Heart right ventricle (tissue), 16 donors: Measurements from ENCODE around the gene ENO3. TPM values are rescaled to one million over a fixed set of nuclear protein-coding genes. Genes with fewer than 3 reads are reported as not detected.

ENCODE experiments used
- ATAC-seq, 8 donors: fragments of 200-7000 bp; cut with Tn5 transposase; one replicate each; pipeline ENCODE4 v1.9.1; 2020; ENCODE audit warnings: mild to moderate bottlenecking in 8 of 8, moderate library complexity in 8 of 8, moderate number of reproducible peaks in 1 of 8
- DNase-seq, 2 donors: peaks; one replicate each; pipeline ENCODE4 v3.0.0-alpha.2; 2020
- H3K27ac ChIP-seq, 10 donors: fragments of 200-600 bp; sonication (generic) in 2 of 10; one replicate each; pipeline versions ENCODE4 v1.5.0 to v1.8.0; 2020 to 2022; ENCODE audit warnings: mild to moderate bottlenecking in 3 of 10
- H3K27me3 ChIP-seq, 7 donors: fragments of 200-600 bp; one replicate each; pipeline ENCODE4 v1.8.0; 2021 to 2022; ENCODE audit warnings: mild to moderate bottlenecking in 2 of 7
- H3K36me3 ChIP-seq, 9 donors: fragments of 200-600 bp; sonication (generic) in 1 of 9; one replicate each; pipeline versions ENCODE4 v1.5.0 to v1.8.0; 2020 to 2022; ENCODE audit warnings: mild to moderate bottlenecking in 2 of 9
- H3K4me1 ChIP-seq, 9 donors: fragments of 200-600 bp; sonication (generic) in 1 of 9; one replicate each; pipeline versions ENCODE4 v1.5.0 to v1.8.0; 2020 to 2022; ENCODE audit warnings: mild to moderate bottlenecking in 4 of 9
- H3K4me3 ChIP-seq, 10 donors: fragments of 200-600 bp; sonication (generic) in 2 of 10; one replicate each; pipeline versions ENCODE4 v1.5.0 to v1.8.0; 2020 to 2022; ENCODE audit warnings: mild to moderate bottlenecking in 7 of 10, moderate library complexity in 2 of 10
- H3K9me3 ChIP-seq, 11 donors: fragments of 200-600 bp in 10 of 11; sonication (generic) in 2 of 11; one replicate each; pipeline versions ENCODE4 v1.5.0 to v1.8.0; 2013 to 2022; ENCODE audit warnings: mild to moderate bottlenecking in 2 of 11, control low read depth in 1 of 11, moderate library complexity in 1 of 11
- WGBS, 2 donors: extraction: QIAGEN DNeasy Blood & Tissue Kit; methylation state at CpG; one replicate each; pipeline ENCODE4 v1.1.7; 2013; ENCODE audit warnings: inconsistent platforms in 1 of 2; 5-methylcytosine and 5-hydroxymethylcytosine counted together
- intact Hi-C, 10 donors: fragments of 100-400 bp; cut with DNase I; formaldehyde crosslinking; loops; one replicate each; pipeline versions ENCODE4 v1.11.1 to v1.14.2; 2022
- polyA plus RNA-seq, 2 donors: library from polyadenylated mRNA; stranded (reverse); fragments of 200-250 nt; gene quantifications; one replicate each; pipeline ENCODE4 v1.2.3, GENCODE V29; 2013
- total RNA-seq, 10 donors: library from RNA; stranded (reverse); fragmentation: NEBNext Ultra II Directional in 3 of 10; extraction: Animal tissue kit (Norgen Biotek cat#: 25700) in 3 of 10; gene quantifications; one replicate each; pipeline versions ENCODE4 v1.2.1 to v1.2.4, GENCODE V29; 2021 to 2023
- TF ChIP-seq, protein P1 (sequence below), 9 donors: fragments of 200-600 bp; sonication (generic) in 2 of 9; IDR thresholded peaks; one replicate each; pipeline versions ENCODE4 v1.5.0 to v1.8.0; 2021 to 2022; ENCODE audit warnings: antibody characterized with exemption in 9 of 9, mild to moderate bottlenecking in 5 of 9, moderate library complexity in 1 of 9
- donor health status: Arrhythmogenic right ventricular cardiomyopathy.
- donor health status: ischemic (EF 13 %, LVEDD 7.1; RV severe dilation, severe dysfunction).
- donor health status: healthy with polysubstance abuse.
- donor health status: DM: no; HTN: yes; CAD: no.
- donor health status: DM: no; HTN: no; CAD: no.
- donor health status: ischemic (EF 25% LVEDD 6.9; RV normal size, moderate dysfunction).
- donor health status: ischemic (EF 25% LVEDD 5.7; RV mildly dilated, moderate dysfunction).
- donor health status: healthy.
- donor health status: DM: yes; HTN: yes; CAD: no.
- donor health status: Ischemic cardiomyopathy.
- donor health status: ischemic (EF 35%, LVEDD 5.7; RV mildly dilated, moderate dysfunction).
- donor health status: nonischemic (EF 11% LVEDD 7.7; RV severe dilation, severe dysfunction).
- donor health status: DM: yes; HTN: yes; CAD: no.
- donor health status: PGD.
- donor health status: ischemic (EF 29% LVEDD 5.4; RV normal size, mild dysfunction).
- donor health status: nonischemic (EF 23%, LVEDD 6.1; RV moderate dilation, normal function).

The ENO3 gene
- total and polyA plus RNA-seq, 12 donors, result 143 to 1,668 (median 746) TPM

DNA sequence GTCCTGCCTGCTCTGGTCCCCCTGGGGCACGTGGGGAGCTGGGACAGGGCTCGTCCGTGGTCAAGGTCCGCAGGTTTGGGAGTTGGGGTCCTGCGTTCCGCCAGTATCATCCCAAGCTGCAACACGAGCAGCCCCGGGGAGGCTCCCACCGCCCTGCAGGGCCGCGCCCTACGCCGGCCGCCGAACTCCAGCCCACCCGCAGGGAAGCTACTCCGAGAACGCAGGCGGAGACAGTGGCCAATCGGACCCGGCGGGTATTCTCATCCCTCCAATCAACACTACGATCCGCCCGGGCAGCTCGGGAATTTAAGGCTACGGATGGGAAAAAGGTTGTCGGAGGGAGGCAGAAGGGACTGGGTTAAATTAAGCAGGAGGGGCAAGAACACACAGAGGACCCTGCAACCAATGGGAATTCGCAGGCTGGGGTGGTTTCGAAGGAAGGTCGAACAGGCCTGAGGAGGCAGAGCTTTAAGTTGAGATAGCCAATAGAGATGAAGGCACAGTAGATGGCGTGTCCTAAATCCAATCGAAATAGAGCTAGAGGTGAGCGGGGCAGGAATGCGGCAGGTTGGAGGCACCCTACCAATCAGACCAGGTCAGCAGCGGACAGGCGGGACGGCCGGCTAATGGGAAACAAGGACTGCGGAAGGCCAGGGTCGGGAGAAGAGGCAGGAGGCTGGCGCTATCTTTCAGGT, 16.1 kb downstream of the ENO3 start:
- 0% methylated on average over 42 of the region's 42 CpGs for whole genome bisulfite sequencing, 2 donors
- peak overlapping the region; percentile 53 to 82 (median 72) for H3K4me3 ChIP-seq
- ATAC-seq, result peak; percentile 88 to 95 (median 92)

DNA sequence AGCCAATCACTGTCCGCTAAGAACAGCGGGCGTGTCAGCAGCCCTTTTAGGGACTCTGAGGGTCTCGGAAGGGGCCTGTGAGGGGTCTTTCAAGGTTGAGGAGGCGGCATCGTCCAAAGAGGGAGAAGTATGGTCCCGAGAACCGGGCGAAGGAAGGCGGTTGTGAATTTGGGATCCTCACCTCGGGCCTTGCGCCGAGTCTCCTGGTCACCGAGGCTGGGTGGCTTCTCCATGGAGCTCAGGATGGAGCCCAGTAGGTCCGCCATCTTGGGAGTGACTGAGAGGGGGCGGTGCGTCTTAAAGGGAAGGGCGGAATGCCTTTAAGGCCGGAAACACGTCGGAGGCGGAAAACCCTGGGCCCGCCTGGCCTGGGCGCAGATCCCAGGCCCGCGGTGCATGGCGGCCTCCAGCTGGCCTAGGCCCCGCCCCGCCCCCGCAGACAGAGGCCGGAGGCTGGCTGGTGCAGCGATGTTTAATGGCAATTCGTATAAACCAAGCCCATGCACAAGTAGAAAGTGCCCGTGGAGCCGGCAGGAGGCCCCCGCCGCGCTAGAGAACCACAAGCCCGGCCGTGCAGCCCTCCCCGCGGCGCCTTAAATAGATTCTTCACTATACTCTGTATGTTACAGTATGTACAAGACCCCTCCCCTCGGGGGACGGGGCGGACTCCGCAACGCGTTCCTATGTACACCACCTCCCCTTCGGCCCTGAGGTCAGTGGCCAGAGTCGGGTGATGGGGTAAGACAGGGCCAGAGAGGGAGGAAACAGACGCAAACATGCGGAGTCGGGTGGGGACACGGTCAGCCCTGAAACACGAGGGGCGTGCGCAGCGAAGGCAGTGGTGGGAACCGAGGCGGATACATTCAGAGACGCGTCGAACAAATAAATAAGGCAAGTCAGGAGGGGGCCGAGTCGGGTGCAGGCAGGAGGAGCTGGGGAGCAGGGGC, 16.9 kb downstream of the ENO3 start, which contains the start of gene SPAG7:
SPAG7 (minus strand) TSS at position 279 of the 947 bp plus-strand sequence; CDS start at position 266, 13 bp downstream.
- ATAC-seq, result peak; percentile 78 to 91 (median 86)

More for the DNA sequence above, 16.1 kb downstream of the ENO3 start:
- H3K27me3 ChIP-seq, result no peaks in the 10 kb centered on the region
- H3K9me3 ChIP-seq, result no peaks in the 10 kb centered on the region
- peak overlapping the region; percentile 89 to 97 (median 96) for H3K27ac ChIP-seq
- intact Hi-C loops, result loop anchor here in 7 of 10 donors (1.0 to 5.0 kb wide), 9 partner anchors 17 to 60 kb away; partner anchors contain the start of genes PFN1 (in 2 of the 7), CAMTA2 (in 1 of the 7), INCA1 (in 1 of the 7) and KIF1C (in 1 of the 7)
- peaks cover 11 to 45% (median 34%) of the 10 kb centered on the region in 9 donors for H3K4me1 ChIP-seq
- peak; percentile 96 to 99 for DNase-seq
- H3K36me3 ChIP-seq, result peaks cover 0 to 49% (median 13%) of the 10 kb centered on the region in 9 donors
- TF ChIP-seq, protein P1, sequence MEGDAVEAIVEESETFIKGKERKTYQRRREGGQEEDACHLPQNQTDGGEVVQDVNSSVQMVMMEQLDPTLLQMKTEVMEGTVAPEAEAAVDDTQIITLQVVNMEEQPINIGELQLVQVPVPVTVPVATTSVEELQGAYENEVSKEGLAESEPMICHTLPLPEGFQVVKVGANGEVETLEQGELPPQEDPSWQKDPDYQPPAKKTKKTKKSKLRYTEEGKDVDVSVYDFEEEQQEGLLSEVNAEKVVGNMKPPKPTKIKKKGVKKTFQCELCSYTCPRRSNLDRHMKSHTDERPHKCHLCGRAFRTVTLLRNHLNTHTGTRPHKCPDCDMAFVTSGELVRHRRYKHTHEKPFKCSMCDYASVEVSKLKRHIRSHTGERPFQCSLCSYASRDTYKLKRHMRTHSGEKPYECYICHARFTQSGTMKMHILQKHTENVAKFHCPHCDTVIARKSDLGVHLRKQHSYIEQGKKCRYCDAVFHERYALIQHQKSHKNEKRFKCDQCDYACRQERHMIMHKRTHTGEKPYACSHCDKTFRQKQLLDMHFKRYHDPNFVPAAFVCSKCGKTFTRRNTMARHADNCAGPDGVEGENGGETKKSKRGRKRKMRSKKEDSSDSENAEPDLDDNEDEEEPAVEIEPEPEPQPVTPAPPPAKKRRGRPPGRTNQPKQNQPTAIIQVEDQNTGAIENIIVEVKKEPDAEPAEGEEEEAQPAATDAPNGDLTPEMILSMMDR (IDR thresholded peaks at IDR 0.05), result no peak

DNA sequence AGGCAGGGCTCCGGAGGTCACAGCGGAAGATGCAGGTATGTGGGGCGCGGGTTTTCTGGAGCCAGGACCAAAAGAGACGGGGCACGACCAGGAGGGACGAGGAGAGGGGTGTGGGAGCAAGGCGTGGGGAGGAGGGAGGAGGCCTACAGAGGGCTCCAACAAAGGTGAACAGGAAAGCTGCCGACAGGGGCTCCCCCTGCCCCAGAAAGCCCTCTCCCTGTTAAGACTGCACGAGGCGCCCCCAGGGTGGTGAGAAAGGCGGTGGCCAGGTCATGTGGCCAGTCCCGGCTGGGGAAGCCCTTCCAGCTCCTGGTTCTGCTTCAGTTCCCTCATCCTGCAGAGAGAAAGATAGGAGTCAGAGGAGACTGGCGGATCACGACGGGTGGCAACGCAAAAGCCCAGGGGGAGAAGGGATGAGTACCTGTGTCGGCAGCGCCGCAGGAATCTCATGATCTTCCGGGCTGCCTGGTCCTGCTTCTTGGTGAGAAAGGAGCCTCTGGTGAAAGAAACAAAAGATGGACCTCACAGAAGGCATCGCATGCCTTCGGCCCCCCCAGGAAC, 17.6 kb downstream of the ENO3 start:
- H3K4me1 ChIP-seq, result peaks cover 14 to 57% (median 44%) of the 10 kb centered on the region in 9 donors
- no peaks in the 10 kb centered on the region for H3K27me3 ChIP-seq
- WGBS, 2 donors, result 23 to 36% methylated on average over 21 to 23 of the region's 23 CpGs
- H3K4me3 ChIP-seq, result peak overlapping the region; percentile 41 to 82 (median 72)
- H3K36me3 ChIP-seq, result peaks cover 0 to 61% (median 22%) of the 10 kb centered on the region in 9 donors
- TF ChIP-seq, protein P1 (IDR thresholded peaks at IDR 0.05), result no peak
- intact Hi-C loops, result loop anchor here in 2 of 10 donors (1.0 to 5.0 kb wide), 2 partner anchors 29 to 61 kb away; no protein-coding TSS in a partner anchor
- H3K9me3 ChIP-seq, result no peaks in the 10 kb centered on the region
- ATAC-seq (no peak), DNase-seq (no peak)
- H3K27ac ChIP-seq, result peak overlapping the region; percentile 88 to 97 (median 96)

More for the DNA sequence above, 16.9 kb downstream of the ENO3 start, which contains the start of gene SPAG7:
- Histone ChIP-seq H3K27me3 (no peaks in the 10 kb centered on the region), H3K27ac (peak within 1 kb of the TSS; percentile 89 to 97 (median 96)), H3K9me3 (no peaks in the 10 kb centered on the region), H3K36me3 (peaks cover 0 to 56% (median 15%) of the 10 kb centered on the region in 9 donors), H3K4me1 (peaks cover 11 to 50% (median 41%) of the 10 kb centered on the region in 9 donors), H3K4me3 (peak within 1 kb of the TSS; percentile 53 to 82 (median 72))
- 1 to 2% methylated on average over 66 of the region's 66 CpGs for WGBS, 2 donors
- TF ChIP-seq, protein P1 (IDR thresholded peaks at IDR 0.05), result peak in 3 of 9 donors; percentile 16 to 41 (median 29)
- intact Hi-C loops, result loop anchor here in 7 of 10 donors (1.0 to 5.0 kb wide), 9 partner anchors 18 to 61 kb away; partner anchors contain the start of genes PFN1 (in 2 of the 7), CAMTA2 (in 1 of the 7), INCA1 (in 1 of the 7) and KIF1C (in 1 of the 7)
- DNase-seq, result peak; percentile 92 to 94
